ENCODE data around the gene CHST7.

CHST7 gene

DNA sequence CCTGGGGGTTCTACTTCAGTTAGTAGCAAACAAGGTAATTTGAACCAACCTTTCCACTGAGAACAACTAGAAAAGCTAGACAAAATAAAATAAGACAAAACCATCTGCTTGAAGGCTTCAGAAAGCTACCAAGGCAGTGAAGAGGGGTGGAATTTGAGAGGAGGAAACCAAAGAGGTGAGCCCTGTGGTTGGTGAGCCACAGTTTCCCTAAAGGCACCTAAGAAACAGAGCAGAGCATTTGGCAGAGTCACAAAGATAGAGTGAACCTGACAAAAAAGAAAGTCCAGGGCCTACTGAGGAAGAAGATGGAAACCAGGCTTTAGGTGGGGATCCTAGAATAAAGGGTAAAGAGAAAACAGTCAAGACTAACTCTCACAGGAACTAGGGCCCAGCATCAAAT lies 44.3 kb downstream of the CHST7 start:
- TF ChIP-seq, protein P1, sequence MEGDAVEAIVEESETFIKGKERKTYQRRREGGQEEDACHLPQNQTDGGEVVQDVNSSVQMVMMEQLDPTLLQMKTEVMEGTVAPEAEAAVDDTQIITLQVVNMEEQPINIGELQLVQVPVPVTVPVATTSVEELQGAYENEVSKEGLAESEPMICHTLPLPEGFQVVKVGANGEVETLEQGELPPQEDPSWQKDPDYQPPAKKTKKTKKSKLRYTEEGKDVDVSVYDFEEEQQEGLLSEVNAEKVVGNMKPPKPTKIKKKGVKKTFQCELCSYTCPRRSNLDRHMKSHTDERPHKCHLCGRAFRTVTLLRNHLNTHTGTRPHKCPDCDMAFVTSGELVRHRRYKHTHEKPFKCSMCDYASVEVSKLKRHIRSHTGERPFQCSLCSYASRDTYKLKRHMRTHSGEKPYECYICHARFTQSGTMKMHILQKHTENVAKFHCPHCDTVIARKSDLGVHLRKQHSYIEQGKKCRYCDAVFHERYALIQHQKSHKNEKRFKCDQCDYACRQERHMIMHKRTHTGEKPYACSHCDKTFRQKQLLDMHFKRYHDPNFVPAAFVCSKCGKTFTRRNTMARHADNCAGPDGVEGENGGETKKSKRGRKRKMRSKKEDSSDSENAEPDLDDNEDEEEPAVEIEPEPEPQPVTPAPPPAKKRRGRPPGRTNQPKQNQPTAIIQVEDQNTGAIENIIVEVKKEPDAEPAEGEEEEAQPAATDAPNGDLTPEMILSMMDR (IDR thresholded peaks at IDR 0.05; ENCODE audit: extremely low read depth, insufficient read depth, missing control alignments), result no peak
- in situ Hi-C loops (cut with MboI; ENCODE audit: low pct_unique_long_range_greater_than_20kb, low sequenced_read_pairs, unreplicated experiment), result no loop called here
- no peak for DNase-seq (ENCODE audit: low spot score)

DNA sequence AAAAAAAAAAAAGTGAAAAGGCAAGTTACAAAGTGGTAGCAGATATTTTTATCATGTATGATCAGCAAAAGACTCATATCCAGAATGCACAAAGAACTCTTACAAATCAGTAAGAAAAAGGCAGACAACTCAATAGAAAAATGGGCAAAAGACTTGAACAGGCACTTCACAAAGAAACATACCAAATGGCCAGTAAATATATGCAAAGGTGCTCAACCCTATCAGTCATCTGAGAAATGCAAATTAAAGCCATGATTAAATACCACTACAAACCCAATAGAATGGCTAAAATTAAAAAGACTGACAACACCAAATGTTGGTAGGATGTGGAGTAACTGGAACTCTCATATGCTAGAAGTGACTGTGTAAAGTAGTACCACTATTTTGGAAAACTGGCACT lies 45.4 kb downstream of the CHST7 start:
- TF ChIP-seq, protein P1 (IDR thresholded peaks at IDR 0.05; ENCODE audit: extremely low read depth, insufficient read depth, missing control alignments), result no peak
- DNase-seq (ENCODE audit: low spot score), result no peak
- in situ Hi-C loops (cut with MboI; ENCODE audit: low pct_unique_long_range_greater_than_20kb, low sequenced_read_pairs, unreplicated experiment), result no loop called here

DNA sequence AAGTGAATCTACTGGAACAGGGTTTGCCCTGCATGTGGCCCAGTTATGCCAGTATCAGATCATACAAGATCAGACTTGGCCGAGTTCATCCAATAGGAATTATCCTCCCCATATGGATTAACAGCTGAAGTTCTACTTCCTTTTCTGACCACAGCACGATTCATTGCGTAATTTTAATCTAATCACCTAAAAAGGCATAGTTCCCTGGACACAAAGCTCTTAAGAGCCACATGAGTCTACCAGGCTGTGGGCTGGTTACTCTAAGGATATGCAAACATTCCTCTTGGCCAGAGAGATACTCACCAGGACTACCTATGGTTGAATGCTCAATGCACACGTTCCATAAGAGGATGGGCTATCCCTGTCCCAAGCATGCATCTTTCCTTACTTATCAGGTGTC lies 46.9 kb downstream of the CHST7 start:
- TF ChIP-seq, protein P1 (IDR thresholded peaks at IDR 0.05; ENCODE audit: extremely low read depth, insufficient read depth, missing control alignments), result no peak
- in situ Hi-C loops (cut with MboI; ENCODE audit: low pct_unique_long_range_greater_than_20kb, low sequenced_read_pairs, unreplicated experiment), result no loop called here
- DNase-seq (ENCODE audit: low spot score), result no peak

DNA sequence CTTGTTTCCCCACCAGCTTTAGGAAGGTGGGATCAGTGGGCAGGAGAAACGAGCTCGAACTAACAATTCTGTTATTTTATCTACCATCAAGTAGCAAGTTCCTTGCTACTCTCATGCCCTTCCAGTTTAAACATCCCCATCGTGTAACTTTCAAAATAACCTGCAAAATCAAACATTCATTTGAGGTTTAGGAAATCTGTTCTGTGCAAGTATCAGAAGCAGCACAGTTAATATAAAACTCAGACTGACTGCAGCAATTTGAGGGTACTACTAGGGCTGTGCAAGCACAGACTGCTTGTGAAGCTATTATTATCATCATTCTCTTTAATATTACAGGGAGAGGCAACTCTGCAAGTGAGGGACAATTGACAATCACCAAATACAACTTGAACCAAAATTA lies 48.0 kb downstream of the CHST7 start:
- TF ChIP-seq, protein P1 (IDR thresholded peaks at IDR 0.05; ENCODE audit: extremely low read depth, insufficient read depth, missing control alignments), result no peak
- in situ Hi-C loops (cut with MboI; ENCODE audit: low pct_unique_long_range_greater_than_20kb, low sequenced_read_pairs, unreplicated experiment), result no loop called here
- DNase-seq (ENCODE audit: low spot score), result no peak

DNA sequence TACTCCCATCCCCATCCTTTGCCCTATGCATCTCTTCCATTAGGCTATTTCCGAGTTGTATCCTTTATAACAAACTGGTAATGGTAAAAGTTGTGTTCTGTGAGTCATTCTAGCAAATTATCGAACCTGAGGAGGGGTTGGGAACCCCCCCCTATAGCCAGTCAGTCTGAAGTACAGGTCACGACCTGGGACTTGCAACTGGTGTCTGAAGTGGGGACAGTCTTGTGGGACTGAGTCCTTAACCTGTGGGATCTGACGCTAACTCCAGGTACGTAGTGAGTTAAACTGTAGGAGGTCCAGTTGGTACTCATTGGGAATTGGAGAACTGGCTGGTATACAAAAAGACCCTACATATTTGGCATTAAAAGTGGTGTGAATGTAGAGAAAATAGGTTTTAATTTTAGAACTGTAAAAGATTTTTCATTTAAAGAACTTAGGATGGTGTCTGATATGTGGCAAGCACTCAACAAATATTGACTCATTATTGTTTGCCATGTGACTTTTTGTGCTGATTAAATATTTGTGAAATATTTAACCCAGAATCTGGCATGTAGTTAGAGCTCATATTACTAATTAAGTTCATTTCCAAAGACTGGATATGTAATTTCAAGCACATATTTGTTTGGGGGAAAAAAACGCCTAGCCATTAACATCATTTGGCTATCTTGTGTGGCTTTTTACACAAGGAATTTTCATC lies 50.7 kb downstream of the CHST7 start:
- in situ Hi-C loops (cut with MboI; ENCODE audit: low pct_unique_long_range_greater_than_20kb, low sequenced_read_pairs, unreplicated experiment), result no loop called here
- DNase-seq (ENCODE audit: low spot score), result no peak
- TF ChIP-seq, protein P1 (IDR thresholded peaks at IDR 0.05; ENCODE audit: extremely low read depth, insufficient read depth, missing control alignments), result no peak

DNA sequence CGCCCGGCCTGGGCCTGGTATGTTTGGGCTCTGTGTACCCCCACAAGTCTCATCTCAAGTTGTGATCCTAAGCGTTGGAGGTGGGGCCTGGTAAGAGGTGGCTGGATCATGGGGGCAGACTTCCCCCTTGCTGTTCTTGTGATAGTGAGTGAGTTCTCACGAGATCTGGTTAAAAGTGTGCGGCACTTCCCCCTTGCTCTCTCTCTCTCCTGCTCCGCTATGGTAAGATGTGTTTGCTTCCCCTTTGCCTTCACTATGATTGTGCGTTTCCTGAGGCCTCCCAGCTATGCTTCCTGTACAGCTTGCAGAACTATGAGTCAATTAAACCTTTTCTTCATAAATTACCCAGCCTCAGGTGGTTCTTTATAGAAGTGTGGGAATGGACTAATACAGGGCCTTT lies 53.0 kb downstream of the CHST7 start:
- in situ Hi-C loops (cut with MboI; ENCODE audit: low pct_unique_long_range_greater_than_20kb, low sequenced_read_pairs, unreplicated experiment), result no loop called here
- DNase-seq (ENCODE audit: low spot score), result no peak
- TF ChIP-seq, protein P1 (IDR thresholded peaks at IDR 0.05; ENCODE audit: extremely low read depth, insufficient read depth, missing control alignments), result no peak
